HepG2 (cell line): ENCODE data around the gene TIMM17A. TPM values are rescaled to one million over a fixed set of nuclear protein-coding genes. Genes with fewer than 3 reads are reported as not detected.

Experiments
- GFI1 ChIP-seq: sonication (generic); formaldehyde crosslinking; IDR thresholded peaks from 2 replicates; pipeline ENCODE4 v1.5.0; 2020; ENCODE audit warnings: missing genetic modification reagents, mild to moderate bottlenecking, borderline replicate concordance
- HIVEP1 ChIP-seq: sonication (generic); formaldehyde crosslinking; IDR thresholded peaks from 2 replicates; pipeline ENCODE4 v1.4.0; 2020; ENCODE audit warnings: mild to moderate bottlenecking, missing genetic modification reagents
- HNF4A ChIP-seq: sonication (generic); formaldehyde crosslinking; IDR thresholded peaks from 2 replicates; pipeline ENCODE4 v1.4.0; 2020; ENCODE audit warnings: missing genetic modification reagents
- KDM2A ChIP-seq: sonication (generic); formaldehyde crosslinking; IDR thresholded peaks from 2 replicates; pipeline ENCODE4 v1.4.0; 2020; ENCODE audit warnings: low read depth, missing genetic modification reagents, borderline replicate concordance
- PHF21A ChIP-seq: sonication (generic); formaldehyde crosslinking; IDR thresholded peaks from 2 replicates; pipeline ENCODE4 v1.5.0; 2020; ENCODE audit warnings: mild to moderate bottlenecking, missing genetic modification reagents
- RAD51 ChIP-seq: fragments of 450-650 bp; IDR thresholded peaks from 2 replicates; pipeline ENCODE4 v1.6.1; 2016; ENCODE audit warnings: borderline replicate concordance
- SOX5 ChIP-seq: IDR thresholded peaks from 2 replicates; pipeline ENCODE4 v1.6.1; 2016; ENCODE audit warnings: borderline replicate concordance
- SSRP1 ChIP-seq: IDR thresholded peaks from 2 replicates; pipeline ENCODE4 v1.6.1; 2016; ENCODE audit warnings: control low read depth
- TBP ChIP-seq: sonication (generic); formaldehyde crosslinking; IDR thresholded peaks from 2 replicates; pipeline ENCODE4 v1.5.0; 2020; ENCODE audit warnings: missing genetic modification reagents
- TEAD3 ChIP-seq: optimal IDR thresholded peaks from 2 replicates; pipeline ENCODE3; 2016; ENCODE audit warnings: borderline replicate concordance
- TFAP4 ChIP-seq: sonication (generic); IDR thresholded peaks from 2 replicates; pipeline ENCODE4 v1.6.1; 2016; ENCODE audit warnings: low read depth, borderline replicate concordance
- ZBTB26 ChIP-seq: IDR thresholded peaks from 2 replicates; pipeline ENCODE4 v1.6.1; 2016; ENCODE audit warnings: missing compliant biosample characterization, missing genetic modification reagents, borderline replicate concordance
- ZBTB34 ChIP-seq: sonication (generic); formaldehyde crosslinking; IDR thresholded peaks from 2 replicates; pipeline ENCODE4 v1.8.0; 2022; ENCODE audit warnings: mild to moderate bottlenecking, missing genetic modification reagents
- ZNF333 ChIP-seq: sonication (generic); formaldehyde crosslinking; IDR thresholded peaks from 2 replicates; pipeline ENCODE4 v1.4.0; 2020; ENCODE audit warnings: mild to moderate bottlenecking, missing genetic modification reagents, borderline replicate concordance
- ZNF724P ChIP-seq: sonication (generic); formaldehyde crosslinking; IDR thresholded peaks from 2 replicates; pipeline ENCODE4 v1.8.0; 2022; ENCODE audit warnings: missing genetic modification reagents, borderline replicate concordance
- polyA plus RNA-seq, 8 experiments: library from polyadenylated mRNA; depleted of rRNA in 3 of 8; stranded (reverse) in 7 of 8; unstranded in 1 of 8; fragments of >200 nt; fragmentation: Illumina TruSeq in 4 of 8; extraction: Trizol in 4 of 8; gene quantifications; 2 replicates each; pipeline versions ENCODE4 v1.2.1 to v1.2.3, GENCODE V29; 2011 to 2016; ENCODE audit warnings: low read depth in 4 of 8, missing spikeins in 1 of 8, mixed read lengths in 1 of 8; ENCODE audit not compliant: insufficient read depth in 1 of 8
- total RNA-seq, 5 experiments: library from RNA; depleted of rRNA; stranded (reverse); fragments of >200 nt; fragmentation: Illumina TruSeq; extraction: Trizol; gene quantifications; 2 replicates each; pipeline ENCODE4 v1.2.3, GENCODE V29; 2016; ENCODE audit warnings: low read depth in 1 of 5

The TIMM17A gene
- total and polyA plus RNA-seq, 2 of the 13 experiments (the other 11 are each of a cell fraction or from before 2014, with no cell fraction given): 50.8 to 97.8 TPM

DNA sequence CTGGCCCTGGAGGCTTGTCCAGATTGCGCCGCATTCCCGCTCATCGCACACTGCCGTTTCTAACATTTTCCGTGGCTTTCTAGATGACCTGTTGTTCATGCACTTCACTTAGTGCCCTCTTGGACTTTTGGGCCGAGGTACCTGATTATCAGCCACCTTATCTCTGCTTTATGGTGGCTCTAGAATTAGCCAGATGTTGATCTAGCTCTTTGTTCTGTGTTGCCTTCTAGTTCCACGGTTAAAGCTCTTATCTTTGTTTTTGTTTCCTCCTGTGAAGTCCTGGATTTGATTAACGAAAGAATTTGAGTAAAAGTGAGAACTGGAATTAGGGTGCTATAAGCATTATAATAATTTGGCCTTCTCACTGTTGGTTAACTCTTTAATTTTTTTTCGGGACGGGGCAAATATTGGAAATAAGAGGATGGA lies 28.1 kb downstream of the TIMM17A start (continued):
- TF ChIP-seq ZNF333 (CRISPR knock-in tag): 0 out of 2 replicates have a peak, but pooled peaks have one; percentile 52
- no peak for TF ChIP-seq RAD51
- peak; percentile 80 for TF ChIP-seq HNF4A (CRISPR knock-in tag)
- TF ChIP-seq TFAP4: 0 out of 2 replicates have a peak, but pooled peaks have one; percentile 16
- peak; percentile 63; the same call in 1 of the 2 replicates for TF ChIP-seq KDM2A (CRISPR knock-in tag)
- 0 out of 2 replicates have a peak, but pooled peaks have one; percentile 14 for TF ChIP-seq PHF21A (CRISPR knock-in tag)
- TF ChIP-seq HIVEP1 (CRISPR knock-in tag): 0 out of 2 replicates have a peak, but pooled peaks have one; percentile 1
- TF ChIP-seq TBP (CRISPR knock-in tag): no peak
- TF ChIP-seq SOX5 (CRISPR knock-in tag): 0 out of 2 replicates have a peak, but pooled peaks have one; percentile 7
- no peak for TF ChIP-seq SSRP1 (CRISPR knock-in tag)
- no peak for TF ChIP-seq ZNF724P
- peak; percentile 32 for TF ChIP-seq TEAD3 (CRISPR knock-in tag)
- TF ChIP-seq ZBTB34 (CRISPR knock-in tag): peak; percentile 18; the same call in 1 of the 2 replicates
- peak; percentile 99 for TF ChIP-seq ZBTB26
- peak; percentile 59; the same call in 1 of the 2 replicates for TF ChIP-seq GFI1
- TF ChIP-seq, all 625 proteins: peak for 27
